SK-N-MC (cell line): Measurements from ENCODE around the gene TTBK2.

Source experiments
- DNase-seq: peaks from one replicate; pipeline ENCODE4 v3.0.0-alpha.2; 2011; ENCODE audit warnings: low read depth, low spot score
- H3K27ac ChIP-seq: fragments of 200-600 bp; sonication (generic); 2 replicates; pipeline ENCODE4 v1.5.1; 2016; ENCODE audit warnings: mixed run types
- H3K36me3 ChIP-seq: fragments of 200-600 bp; sonication (generic); 2 replicates; pipeline ENCODE4 v1.6.1; 2017; ENCODE audit warnings: antibody characterized with exemption, low read length, mixed read lengths; ENCODE audit not compliant: insufficient read depth
- H3K4me3 ChIP-seq: fragments of 200-600 bp; sonication (generic); 2 replicates; pipeline ENCODE4 v1.5.1; 2016
- H3K9ac ChIP-seq: fragments of 200-600 bp; sonication (generic); 2 replicates; pipeline ENCODE4 v1.8.0; 2017; ENCODE audit warnings: mixed run types, mixed read lengths; ENCODE audit not compliant: insufficient read length
- H3K9me3 ChIP-seq: fragments of 200-600 bp; sonication (generic); 2 replicates; pipeline ENCODE4 v1.6.1; 2017; ENCODE audit warnings: low read depth, mild to moderate bottlenecking, antibody characterized with exemption, low read length, moderate library complexity, mixed read lengths
- EZH2 ChIP-seq: fragments of 200-600 bp; sonication (generic); IDR thresholded peaks from one replicate; pipeline ENCODE4 v1.6.1; 2017; ENCODE audit warnings: antibody characterized with exemption
- FOXP2 ChIP-seq: optimal IDR thresholded peaks from 2 replicates; pipeline ENCODE3; 2011; ENCODE audit warnings: mild to moderate bottlenecking, moderate library complexity; ENCODE audit not compliant: insufficient read depth; ENCODE audit errors: extremely low read length, control extremely low read depth
- POLR2AphosphoS5 ChIP-seq: IDR thresholded peaks from 2 replicates; pipeline ENCODE4 v1.6.1; 2012; ENCODE audit warnings: mild to moderate bottlenecking, low read depth, low read length, borderline replicate concordance

TTBK2 gene

GRCh38 chr15:42733027-42733426 lies 187.6 kb downstream of the TTBK2 start:
- H3K4me3 ChIP-seq: no peak overlapping the region
- no peaks in the 10 kb centered on the region for H3K9me3 ChIP-seq
- DNase-seq: no peak
- H3K9ac ChIP-seq: no peak overlapping the region
- TF ChIP-seq FOXP2: no peak
- TF ChIP-seq POLR2AphosphoS5: no peak
- no peak for TF ChIP-seq EZH2
- H3K36me3 ChIP-seq: peaks cover 65% of the 10 kb centered on the region
- no peak overlapping the region for H3K27ac ChIP-seq

DNA sequence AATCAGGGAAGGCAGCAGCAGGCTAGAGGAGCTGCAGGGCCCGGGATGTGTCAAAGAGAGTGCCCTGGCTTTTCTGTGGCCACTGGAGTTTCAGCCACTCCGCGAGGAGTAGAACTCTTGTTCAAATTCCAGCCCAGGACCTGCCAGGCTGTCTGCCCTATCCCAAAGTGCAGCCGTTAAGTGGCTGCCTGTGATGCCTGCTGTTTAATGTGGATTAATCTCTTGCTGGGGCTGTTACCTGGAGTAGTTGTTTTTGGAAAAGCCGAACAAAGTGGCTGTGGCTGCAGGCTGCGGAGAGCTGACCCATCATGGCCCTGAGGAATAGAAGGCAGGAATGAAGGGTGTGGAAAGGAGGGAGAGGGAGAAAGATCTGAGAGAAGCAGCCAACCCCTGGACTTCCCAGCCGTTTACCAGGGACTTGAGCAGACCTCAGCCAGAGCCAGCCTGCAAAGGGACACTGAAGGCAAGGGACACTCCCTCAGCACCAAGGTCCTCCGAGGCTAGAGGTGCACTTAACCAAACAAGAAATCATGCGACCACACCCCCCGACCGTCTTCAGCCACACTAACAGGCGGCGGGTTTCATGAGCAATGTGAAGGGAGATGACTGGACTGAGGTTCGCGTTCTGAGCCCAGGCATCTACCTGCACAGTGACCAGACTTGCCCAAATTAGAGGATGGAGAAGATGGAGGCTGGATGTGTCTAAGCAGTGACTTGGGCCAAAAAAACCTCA lies 188.3 kb downstream of the TTBK2 start:
- no peak for DNase-seq
- TF ChIP-seq EZH2 (no peak), FOXP2 (no peak)
- no peak overlapping the region; the same call in 1 of the 2 replicates for H3K27ac ChIP-seq
- H3K9ac ChIP-seq: no peak overlapping the region
- no peak overlapping the region for H3K4me3 ChIP-seq
- no peaks in the 10 kb centered on the region for H3K9me3 ChIP-seq
- H3K36me3 ChIP-seq: peaks cover 71% of the 10 kb centered on the region

GRCh38 chr15:42731461-42731860 lies 189.1 kb downstream of the TTBK2 start:
- Histone ChIP-seq H3K9me3 (no peaks in the 10 kb centered on the region), H3K9ac (no peak overlapping the region), H3K27ac (no peak overlapping the region), H3K4me3 (no peak overlapping the region), H3K36me3 (peaks cover 79% of the 10 kb centered on the region)
- no peak for TF ChIP-seq EZH2
- TF ChIP-seq POLR2AphosphoS5: no peak
- DNase-seq: no peak

DNA sequence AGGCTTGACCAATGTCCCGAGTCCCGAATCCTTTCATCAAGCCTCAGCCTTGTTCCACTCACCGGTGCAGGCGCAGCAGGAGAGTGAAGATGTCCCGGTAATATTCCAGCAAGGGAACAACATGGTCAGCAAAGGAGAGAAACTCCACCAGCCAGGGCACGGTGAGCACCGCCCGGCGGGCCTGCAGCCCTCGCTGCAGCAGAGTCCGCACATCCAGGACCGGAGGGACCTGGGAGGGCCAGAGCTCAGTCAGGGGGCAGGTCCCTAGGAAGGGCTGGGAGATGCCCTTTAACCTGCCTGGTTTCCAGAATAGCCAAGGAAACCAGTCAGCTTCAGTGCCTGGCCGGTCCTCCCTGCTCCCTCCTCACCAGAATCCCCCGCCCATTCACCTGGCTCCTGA lies 190.0 kb downstream of the TTBK2 start:
- H3K9me3 ChIP-seq: no peaks in the 10 kb centered on the region
- H3K36me3 ChIP-seq: peaks cover 83% of the 10 kb centered on the region
- DNase-seq: no peak
- TF ChIP-seq FOXP2 (no peak), EZH2 (no peak), POLR2AphosphoS5 (no peak)
- no peak overlapping the region for H3K9ac ChIP-seq
- H3K27ac ChIP-seq: no peak overlapping the region
- H3K4me3 ChIP-seq: no peak overlapping the region

DNA sequence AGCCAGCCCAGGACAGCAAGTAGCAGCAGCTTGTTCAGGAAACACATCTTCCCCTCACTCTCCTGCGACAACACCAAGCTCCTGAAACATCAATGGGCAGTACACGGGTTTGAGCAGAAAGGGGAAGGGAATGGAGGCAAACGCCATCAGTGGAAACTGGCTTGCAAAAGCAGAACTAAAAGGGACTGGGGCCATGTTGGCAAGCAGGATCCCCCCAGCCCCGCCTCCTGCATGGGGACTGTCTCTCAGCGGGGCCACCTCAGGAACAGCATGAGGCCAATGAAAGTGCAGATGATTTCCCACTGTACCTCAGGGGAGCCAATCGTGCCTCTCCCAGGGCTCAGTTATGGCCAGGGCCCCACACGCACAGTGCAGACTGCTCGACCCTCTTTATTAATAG lies 190.4 kb downstream of the TTBK2 start:
- no peak for DNase-seq
- Histone ChIP-seq H3K36me3 (peaks cover 83% of the 10 kb centered on the region), H3K27ac (no peak overlapping the region), H3K9ac (no peak overlapping the region), H3K9me3 (no peaks in the 10 kb centered on the region), H3K4me3 (no peak overlapping the region)
- TF ChIP-seq FOXP2 (no peak), EZH2 (no peak), POLR2AphosphoS5 (no peak)

DNA sequence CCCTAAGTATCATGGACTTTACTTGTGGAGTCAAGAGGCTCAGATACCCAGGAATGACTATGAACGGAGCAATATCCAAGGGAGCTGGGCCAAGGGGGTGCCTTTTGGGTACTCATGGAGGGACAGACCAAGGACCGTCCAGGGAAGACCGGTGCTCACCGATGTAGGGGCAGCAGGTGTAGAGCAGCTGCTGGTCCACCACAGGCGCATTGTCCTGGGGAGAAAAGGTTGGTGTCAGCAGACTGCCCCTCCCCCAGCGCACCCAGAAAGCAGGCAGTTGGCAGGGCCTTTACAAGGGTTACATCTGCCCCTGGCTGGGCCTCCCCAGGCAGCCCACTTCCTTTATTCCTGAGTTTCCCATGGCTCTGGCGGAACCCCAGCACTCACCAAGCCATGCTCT lies 191.2 kb downstream of the TTBK2 start:
- TF ChIP-seq EZH2 (no peak), FOXP2 (no peak), POLR2AphosphoS5 (no peak)
- Histone ChIP-seq H3K9me3 (no peaks in the 10 kb centered on the region), H3K9ac (no peak overlapping the region), H3K27ac (no peak overlapping the region), H3K4me3 (no peak overlapping the region), H3K36me3 (peaks cover 84% of the 10 kb centered on the region)
- no peak for DNase-seq

DNA sequence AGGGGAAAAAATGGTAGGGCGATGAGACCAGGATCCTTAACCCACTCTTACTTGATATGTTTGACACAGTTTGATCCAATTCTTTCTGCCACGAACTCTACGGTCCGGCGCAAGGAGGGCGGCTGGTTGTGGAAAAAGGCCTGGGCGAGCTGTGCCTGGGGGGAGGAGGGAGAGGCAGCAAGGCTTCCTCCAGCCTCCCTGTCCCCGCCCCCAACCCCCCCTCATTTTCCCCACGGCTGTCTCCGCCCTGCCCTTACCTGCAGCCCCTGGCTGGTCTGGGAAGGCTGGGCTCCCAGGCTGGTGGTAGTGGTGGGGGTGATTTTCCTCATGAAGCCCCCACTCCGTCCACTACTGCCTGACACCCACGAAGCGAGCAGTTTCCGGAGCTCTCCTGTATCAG lies 191.6 kb downstream of the TTBK2 start:
- Histone ChIP-seq H3K36me3 (peaks cover 84% of the 10 kb centered on the region), H3K27ac (no peak overlapping the region)
- no peak for TF ChIP-seq EZH2
- no peak for TF ChIP-seq FOXP2
- no peak for TF ChIP-seq POLR2AphosphoS5

DNA sequence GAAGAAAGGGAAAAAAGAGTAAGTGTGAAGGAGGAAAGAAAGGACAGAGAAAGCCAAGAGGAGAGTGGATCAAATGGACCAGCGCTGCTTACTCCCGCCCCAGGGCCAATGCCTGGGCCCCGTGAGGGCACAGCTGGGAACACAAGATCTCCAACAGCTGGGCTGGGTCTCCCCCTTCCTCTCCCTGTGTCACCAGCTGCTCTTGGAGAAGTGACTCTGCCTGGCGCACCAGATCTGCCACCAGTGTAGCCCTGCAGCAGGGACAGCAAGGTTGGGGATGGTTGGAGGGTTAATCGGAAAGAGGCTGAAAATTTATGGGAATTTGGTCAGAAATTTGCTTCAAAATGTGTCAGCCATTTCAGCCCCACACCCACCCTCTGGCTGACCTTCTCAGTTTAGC lies 192.0 kb downstream of the TTBK2 start:
- no peak overlapping the region for H3K4me3 ChIP-seq
- no peak overlapping the region for H3K27ac ChIP-seq
- TF ChIP-seq FOXP2: no peak
- no peak for TF ChIP-seq POLR2AphosphoS5
- TF ChIP-seq EZH2: no peak
- DNase-seq: no peak
- H3K36me3 ChIP-seq: peaks cover 84% of the 10 kb centered on the region
- H3K9me3 ChIP-seq: no peaks in the 10 kb centered on the region
- H3K9ac ChIP-seq: no peak overlapping the region

More for the DNA sequence above, 191.6 kb downstream of the TTBK2 start:
- Histone ChIP-seq H3K9me3 (no peaks in the 10 kb centered on the region), H3K4me3 (no peak overlapping the region), H3K9ac (no peak overlapping the region)
- DNase-seq: no peak

- no peak for DNase-seq
Observed at GRCh38 chr15:42727750-42728381, 192.7 kb downstream of the TTBK2 start.

More at GRCh38 chr15:42727750-42728381, 192.7 kb downstream of the TTBK2 start:
- Histone ChIP-seq H3K27ac (no peak overlapping the region), H3K9me3 (no peaks in the 10 kb centered on the region), H3K9ac (no peak overlapping the region), H3K36me3 (peaks cover 87% of the 10 kb centered on the region), H3K4me3 (no peak overlapping the region)
- TF ChIP-seq POLR2AphosphoS5 (no peak), EZH2 (no peak), FOXP2 (no peak)
